GM12878 (cell line): ENCODE results near the gene SRA1. TPM values are rescaled to one million over a fixed set of nuclear protein-coding genes. Genes with fewer than 3 reads are reported as not detected.

ENCODE experiments used
- ATAC-seq: fragments of 200-7000 bp; cut with Tn5 transposase; 3 replicates; pipeline ENCODE4 v1.9.1; 2020; ENCODE audit warnings: mild to moderate bottlenecking, moderate library complexity
- BruUV-seq: library from RNA; stranded (reverse); fragments of 400-500 nt; replicated peaks from 2 replicates; lab custom pipeline; 2021; lab: Mats Ljungman, UMichigan
- CTCF ChIA-PET: fragments of 300-600 bp; sonication (Branson Sonifier 250); formaldehyde crosslinking; extraction: SDS; loops from one replicate; lab custom pipeline; 2021; ENCODE audit warnings: inconsistent platforms; lab: Yijun Ruan, JAX
- POLR2A ChIA-PET: fragments of 350-600 bp; formaldehyde crosslinking; extraction: SDS; loops from one replicate; lab custom pipeline; 2021; ENCODE audit warnings: inconsistent platforms; lab: Charles Lee
- RAD21 ChIA-PET: fragments of 300-600 bp; sonication (Branson Sonifier 250); formaldehyde crosslinking; loops from one replicate; lab custom pipeline; 2023; ENCODE audit warnings: antibody characterized with exemption; ENCODE audit not compliant: unreplicated experiment; lab: Charles Lee
- SMC1A ChIA-PET: fragments of 300-600 bp; sonication (Branson Sonifier 250); formaldehyde crosslinking; loops from one replicate; lab custom pipeline; 2023; ENCODE audit not compliant: unreplicated experiment, uncharacterized antibody; lab: Charles Lee
- DNase-seq: peaks from one replicate; pipeline ENCODE4 v3.0.0-alpha.2; 2011; ENCODE audit warnings: low read depth, low spot score
- FAIRE-seq: peaks from 3 replicates; lab custom pipeline; 2011; peaks lifted over from hg19 to GRCh38; lab: Jason Lieb, UNC
- H2AFZ ChIP-seq: 2 replicates; pipeline ENCODE4 v1.6.0; 2011; ENCODE audit warnings: low read depth, low read length, control low read depth; ENCODE audit not compliant: control insufficient read depth
- H3K27ac ChIP-seq: 2 replicates; pipeline ENCODE4 v1.5.1; 2011; ENCODE audit warnings: control low read depth; ENCODE audit not compliant: control insufficient read depth, insufficient read depth
- H3K27me3 ChIP-seq, 2 experiments: replicated peaks in 1 of 2; 2 replicates each; pipeline versions ENCODE4 v1.6.0 to v1.6.1; 2011; ENCODE audit warnings: low read length in 1 of 2; ENCODE audit not compliant: control insufficient read depth in 2 of 2, insufficient read depth in 2 of 2
- H3K36me3 ChIP-seq, 2 experiments: 2 replicates each; pipeline ENCODE4 v1.5.1; 2011; ENCODE audit warnings: low read length in 1 of 2; ENCODE audit not compliant: control insufficient read depth in 2 of 2, insufficient read depth in 2 of 2
- H3K4me1 ChIP-seq: 2 replicates; pipeline ENCODE4 v1.6.1; 2011; ENCODE audit warnings: mild to moderate bottlenecking, low read length, moderate library complexity, mixed read lengths; ENCODE audit not compliant: control insufficient read depth, insufficient read depth
- H3K4me2 ChIP-seq: 2 replicates; pipeline ENCODE4 v1.6.0; 2011; ENCODE audit warnings: control low read depth; ENCODE audit not compliant: control insufficient read depth, insufficient read depth
- H3K4me3 ChIP-seq: fragments of 200-600 bp; sonication (generic); 2 replicates; pipeline ENCODE4 v1.5.1; 2016
- H3K79me2 ChIP-seq: 2 replicates; pipeline ENCODE4 v1.6.0; 2011; ENCODE audit warnings: low read length; ENCODE audit not compliant: control insufficient read depth, insufficient read depth
- H3K9ac ChIP-seq: 2 replicates; pipeline ENCODE4 v1.8.0; 2011; ENCODE audit warnings: low read length, control low read depth, mixed read lengths; ENCODE audit not compliant: control insufficient read depth, insufficient read depth
- H3K9me3 ChIP-seq: replicated peaks from 3 replicates; pipeline ENCODE4 v1.5.1; 2011; ENCODE audit warnings: mild to moderate bottlenecking, low read length; ENCODE audit not compliant: control insufficient read depth, insufficient read depth
- H4K20me1 ChIP-seq: 2 replicates; pipeline ENCODE4 v1.6.0; 2011; ENCODE audit not compliant: control insufficient read depth, insufficient read depth
- CHD2 ChIP-seq: IDR thresholded peaks from 2 replicates; pipeline ENCODE4 v1.6.1; 2011; ENCODE audit warnings: low read depth, low read length, improper control_type of control experiment, borderline replicate concordance
- EED ChIP-seq: sonication (generic); IDR thresholded peaks from 2 replicates; pipeline ENCODE4 v1.6.1; 2016; ENCODE audit warnings: antibody characterized with exemption, low read depth
- ESRRA ChIP-seq: IDR thresholded peaks from 2 replicates; pipeline ENCODE4 v1.6.1; 2012; ENCODE audit warnings: mild to moderate bottlenecking, low read length, improper control_type of control experiment
- HDGF ChIP-seq: fragments of 450-650 bp; IDR thresholded peaks from 2 replicates; pipeline ENCODE4 v1.6.1; 2016; ENCODE audit warnings: antibody characterized with exemption
- IKZF2 ChIP-seq, 2 experiments: fragments of 450-650 bp; IDR thresholded peaks; 2 replicates each; pipeline ENCODE4 v1.6.1; 2017; ENCODE audit warnings: mild to moderate bottlenecking in 2 of 2, moderate library complexity in 2 of 2
- KAT2A ChIP-seq: conservative IDR thresholded peaks from 2 replicates; pipeline ENCODE4 v1.6.1; 2011; ENCODE audit warnings: low read depth, low read length; ENCODE audit not compliant: control insufficient read depth
- MXI1 ChIP-seq: fragments of 150-350 bp; IDR thresholded peaks from 2 replicates; pipeline ENCODE4 v1.6.1; 2011; ENCODE audit warnings: low read depth, mild to moderate bottlenecking, inconsistent platforms, low read length, improper control_type of control experiment
- NR2C1 ChIP-seq: fragments of 450-650 bp; IDR thresholded peaks from 2 replicates; pipeline ENCODE4 v1.6.1; 2017; ENCODE audit warnings: antibody characterized with exemption, mild to moderate bottlenecking, moderate library complexity
- PML ChIP-seq: IDR thresholded peaks from 2 replicates; pipeline ENCODE4 v1.6.1; 2012; ENCODE audit warnings: low read length, inconsistent platforms
- POLR2A ChIP-seq: IDR thresholded peaks from 2 replicates; pipeline ENCODE4 v1.6.1; 2011; ENCODE audit warnings: low read depth, mild to moderate bottlenecking, low read length
- RAD51 ChIP-seq: fragments of 450-650 bp; IDR thresholded peaks from 2 replicates; pipeline ENCODE4 v1.6.1; 2016; ENCODE audit warnings: moderate library complexity, mild to moderate bottlenecking, inconsistent platforms
- SUZ12 ChIP-seq: fragments of 200-600 bp; sonication (generic); IDR thresholded peaks from one replicate; pipeline ENCODE4 v1.6.1; 2018; ENCODE audit warnings: antibody characterized with exemption, mild to moderate bottlenecking; ENCODE audit not compliant: unreplicated experiment
- YY1 ChIP-seq: IDR thresholded peaks from 2 replicates; pipeline ENCODE4 v1.6.1; 2011; ENCODE audit warnings: low read depth, mild to moderate bottlenecking, low read length
- ZBTB4 ChIP-seq: fragments of 450-650 bp; formaldehyde crosslinking; IDR thresholded peaks from 2 replicates; pipeline ENCODE4 v1.4.0; 2022; ENCODE audit warnings: mild to moderate bottlenecking, moderate library complexity
- ZBTB40 ChIP-seq: fragments of 450-650 bp; IDR thresholded peaks from 2 replicates; pipeline ENCODE4 v1.6.1; 2016; ENCODE audit warnings: mild to moderate bottlenecking, moderate library complexity, borderline replicate concordance
- ZNF207 ChIP-seq: fragments of 450-650 bp; IDR thresholded peaks from 2 replicates; pipeline ENCODE4 v1.6.1; 2014; ENCODE audit warnings: antibody characterized with exemption, mild to moderate bottlenecking, borderline replicate concordance
- WGBS: methylation state at CpG from one replicate; pipeline ENCODE4 v1.1.6; 2016; ENCODE audit warnings: low lambda C conversion rate; ENCODE audit not compliant: insufficient replicate concordance, insufficient coverage; ENCODE audit errors: missing lambda C conversion rate; 5-methylcytosine and 5-hydroxymethylcytosine counted together
- in situ Hi-C: fragments of 300-500 bp; cut with MboI; formaldehyde crosslinking; loops from 9 replicates; pipeline ENCODE4 v1.14.3; 2018; ENCODE audit warnings: mixed read lengths
- intact Hi-C: fragments of 100-400 bp; cut with micrococcal nuclease; formaldehyde crosslinking; loops from one replicate; pipeline ENCODE4 v1.14.2; 2022; ENCODE audit not compliant: unreplicated experiment
- polyA plus RNA-seq, 11 experiments: library from polyadenylated mRNA; depleted of rRNA in 4 of 11; unstranded in 6 of 11; stranded (reverse) in 5 of 11; fragments of >200 nt; fragmentation: Nextera tagmentation in 4 of 11; fragmentation: Illumina TruSeq in 1 of 11; extraction: Ambion mirVana in 4 of 11; extraction: Trizol in 1 of 11; gene quantifications; 1 replicate in 1 of 11; 2 replicates in 10 of 11; pipeline versions ENCODE4 v1.2.1 to v1.2.3, GENCODE V29; 2011 to 2016; ENCODE audit warnings: inconsistent platforms in 2 of 11, missing spikeins in 2 of 11, low read depth in 1 of 11
- total RNA-seq, 4 experiments: library from RNA; depleted of rRNA in 3 of 4; stranded (reverse); fragments of >200 nt in 3 of 4; fragmentation: Illumina TruSeq in 1 of 4; extraction: Trizol in 1 of 4; gene quantifications; 2 replicates each; pipeline versions ENCODE4 v1.2.1 to v1.2.3, GENCODE V29; 2013 to 2021

SRA1 gene
- total and polyA plus RNA-seq, 10 of the 15 experiments (the other 5 are each of a cell fraction or from before 2014, with no cell fraction given), result 35.3 to 127 (median 56.1) TPM

GRCh38 chr5:140554454-140554853 lies 2.8 kb downstream of the SRA1 start:
- DNase-seq, result no peak
- in situ Hi-C loops, result no loop called here
- no TSS peak for BruUV-seq
- no peak overlapping the region for H3K9ac ChIP-seq
- peaks cover 49% of the 10 kb centered on the region for H3K79me2 ChIP-seq
- H3K4me2 ChIP-seq, result peak overlapping the region; percentile 82
- peak overlapping the region; percentile 16 for H3K27ac ChIP-seq
- ATAC-seq, result no peak
- WGBS, result 62% methylated on average over 2 of the region's 2 CpGs
- peak overlapping the region; percentile 91; the same call in 1 of the 2 replicates for H3K4me3 ChIP-seq
- intact Hi-C loops, result loop anchor here (5.0 kb wide), 1 partner anchor 152 kb away; the partner anchor contains the start of gene ANKHD1
- RAD21 ChIA-PET, result interaction anchor here (1.0 to 1.8 kb wide), 2 partner anchors 9 to 15 kb away, joined by 3 to 7 read pairs; no protein-coding TSS in a partner anchor
- peaks cover 22% of the 10 kb centered on the region for H3K4me1 ChIP-seq
- POLR2A ChIA-PET, result no interaction called here
- H3K9me3 ChIP-seq, result no peaks in the 10 kb centered on the region
- no peaks in the 10 kb centered on the region for H4K20me1 ChIP-seq
- peaks cover 14 to 25% of the 10 kb centered on the region in 2 experiments for H3K36me3 ChIP-seq
- SMC1A ChIA-PET, result interaction anchor here (0.6 to 1.0 kb wide), 3 partner anchors 15 to 88 kb away, joined by 3 read pairs; no protein-coding TSS in a partner anchor
- no peak for FAIRE-seq
- H2AFZ ChIP-seq, result no peak overlapping the region
- H3K27me3 ChIP-seq, result no peaks in the 10 kb centered on the region
- CTCF ChIA-PET, result interaction anchor here (0.8 to 2.1 kb wide), 3 partner anchors 11 to 182 kb away, joined by 3 to 6 read pairs (median 4); no protein-coding TSS in a partner anchor
- no peak for TF ChIP-seq ZBTB4 (CRISPR knock-in tag)
- TF ChIP-seq HDGF, result no peak
- no peak for TF ChIP-seq KAT2A
- TF ChIP-seq SUZ12, result no peak
- no peak for TF ChIP-seq PML
- TF ChIP-seq YY1, result no peak
- TF ChIP-seq CHD2, result no peak
- TF ChIP-seq NR2C1, result no peak
- no peak for TF ChIP-seq MXI1
- no peak for TF ChIP-seq ESRRA
- TF ChIP-seq EED, result no peak
- TF ChIP-seq IKZF2 (IDR thresholded peaks at IDR 0.05), result no peak
- no peak for TF ChIP-seq POLR2A
- no peak for TF ChIP-seq ZNF207
- TF ChIP-seq ZBTB40, result no peak
- TF ChIP-seq RAD51, result no peak
